GM19372 (cell line): ENCODE results near the gene IL18R1.
A peak's percentile ranks its signal among the peaks of the same experiment; 100 is the strongest.

Experiments
- ATAC-seq: cut with Tn5 transposase; IDR thresholded peaks from one replicate; pipeline ENCODE4 v1.9.1; 2021; ENCODE audit warnings: mild to moderate bottlenecking, low read depth, moderate library complexity; ENCODE audit not compliant: unreplicated experiment

The IL18R1 gene

DNA sequence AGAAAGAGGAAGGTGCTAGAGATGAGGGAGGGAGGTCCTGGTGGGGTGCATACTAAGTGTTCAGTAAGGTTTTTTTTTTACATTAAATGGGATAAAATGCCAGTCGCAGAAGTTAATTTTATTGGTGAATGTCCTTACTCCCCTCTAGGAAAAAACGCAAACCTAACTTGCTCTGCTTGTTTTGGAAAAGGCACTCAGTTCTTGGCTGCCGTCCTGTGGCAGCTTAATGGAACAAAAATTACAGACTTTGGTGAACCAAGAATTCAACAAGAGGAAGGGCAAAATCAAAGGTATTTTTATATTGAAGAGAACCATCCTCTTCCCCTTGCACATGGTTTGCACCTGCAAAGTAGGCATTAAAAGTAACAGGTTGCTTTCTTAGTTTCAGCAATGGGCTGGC, 12.7 kb upstream of the IL18R1 start:
- no peak for ATAC-seq

GRCh38 chr2:102344397-102344796, 11.2 kb upstream of the IL18R1 start:
- no peak for ATAC-seq

DNA sequence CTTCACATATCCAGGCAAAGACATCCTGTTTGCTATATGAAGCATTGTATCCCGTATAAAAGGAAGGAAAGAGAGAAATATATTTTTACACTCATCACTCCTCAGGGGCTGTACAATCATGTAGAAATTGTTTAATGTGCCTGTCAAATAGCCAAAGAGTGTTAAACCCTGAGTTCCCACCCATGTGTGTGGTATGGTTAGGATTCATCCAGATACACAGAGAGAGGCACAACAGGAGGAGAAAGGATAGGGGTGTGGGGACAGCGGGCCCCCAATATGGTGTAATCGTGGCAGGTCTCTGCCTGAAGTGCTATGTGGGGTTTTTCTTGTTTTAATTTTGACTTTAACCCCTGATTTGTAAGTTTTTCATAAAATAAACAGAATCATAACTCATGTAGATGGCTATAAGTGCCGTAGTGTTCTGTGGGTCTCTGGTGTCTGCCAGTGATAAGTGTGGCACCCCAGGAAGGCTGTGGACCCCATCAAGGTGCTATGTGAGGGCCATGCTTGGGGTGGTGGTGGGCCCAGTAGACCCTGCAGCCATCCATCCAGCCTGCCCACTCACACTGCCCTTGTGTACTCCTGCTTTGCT, 10.2 kb upstream of the IL18R1 start:
- no peak for ATAC-seq

GRCh38 chr2:102346381-102347130, 9.0 kb upstream of the IL18R1 start:
- no peak for ATAC-seq

DNA sequence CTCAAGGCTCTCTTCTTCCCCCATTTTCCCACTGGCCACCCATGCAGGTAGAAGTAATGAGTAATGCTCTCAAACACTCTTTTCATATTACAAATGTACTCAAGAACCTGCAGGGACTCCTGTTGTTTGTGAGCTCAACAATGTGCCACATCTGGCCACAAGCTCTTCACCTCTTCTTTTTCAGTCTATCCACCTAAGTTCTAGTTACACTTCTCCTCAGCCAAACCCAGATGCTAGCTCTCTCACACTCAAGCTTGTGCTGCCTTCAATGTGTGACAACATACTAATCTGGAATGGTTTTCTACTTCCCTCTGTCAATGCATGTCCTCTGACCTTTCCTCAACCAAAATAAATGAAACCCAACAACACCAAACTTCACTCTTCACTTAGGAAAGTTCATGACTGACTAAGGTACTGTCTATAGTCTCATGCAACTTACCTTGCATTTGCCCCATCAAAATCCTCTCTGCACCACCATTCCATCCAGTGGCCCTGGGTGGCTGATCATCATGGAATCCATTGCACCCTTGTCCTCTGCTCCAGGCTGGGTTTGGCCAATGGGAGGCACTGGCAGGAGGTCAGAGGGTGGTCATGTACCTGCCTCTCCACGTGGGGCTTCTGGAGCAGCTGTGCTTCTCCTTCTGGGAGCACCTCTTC, 5.3 kb upstream of the IL18R1 start:
- no peak for ATAC-seq

DNA sequence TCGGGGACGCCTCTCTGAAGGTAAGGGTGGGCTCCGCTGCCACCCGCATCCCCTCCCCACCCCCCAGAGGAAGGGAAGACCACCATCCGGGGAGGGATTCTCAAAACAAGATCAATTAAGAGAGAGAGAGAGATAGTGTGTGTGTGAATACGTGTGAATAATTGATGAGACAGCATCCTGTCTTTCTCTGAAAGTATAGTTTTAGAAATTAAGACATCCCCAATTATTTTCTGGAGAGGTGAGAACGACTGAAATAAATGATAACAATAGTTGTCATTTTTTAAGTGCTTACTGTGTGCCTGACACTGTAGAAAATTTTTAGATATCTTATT, 751 bp downstream of the IL18R1 start:
- ATAC-seq, result peak; percentile 2

DNA sequence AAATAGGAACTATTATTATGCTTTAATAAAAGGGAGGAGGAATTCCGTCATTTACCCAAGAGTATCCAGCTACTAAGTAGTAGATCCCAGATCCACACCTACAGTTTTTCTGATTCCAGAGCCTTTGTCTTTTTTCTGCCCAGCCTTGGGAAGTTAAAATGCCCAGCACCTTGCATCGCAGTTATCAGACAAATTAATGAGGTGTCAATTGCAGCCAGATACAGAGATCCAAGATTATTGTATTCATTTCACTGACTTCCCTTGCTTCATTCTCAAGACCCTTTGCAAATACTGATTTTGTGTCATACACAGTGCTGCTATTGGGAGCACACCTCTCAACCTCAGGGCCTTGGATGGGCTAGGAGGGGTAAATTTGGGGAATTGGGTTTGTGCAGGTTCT, 1.1 kb downstream of the IL18R1 start:
- ATAC-seq, result no peak

DNA sequence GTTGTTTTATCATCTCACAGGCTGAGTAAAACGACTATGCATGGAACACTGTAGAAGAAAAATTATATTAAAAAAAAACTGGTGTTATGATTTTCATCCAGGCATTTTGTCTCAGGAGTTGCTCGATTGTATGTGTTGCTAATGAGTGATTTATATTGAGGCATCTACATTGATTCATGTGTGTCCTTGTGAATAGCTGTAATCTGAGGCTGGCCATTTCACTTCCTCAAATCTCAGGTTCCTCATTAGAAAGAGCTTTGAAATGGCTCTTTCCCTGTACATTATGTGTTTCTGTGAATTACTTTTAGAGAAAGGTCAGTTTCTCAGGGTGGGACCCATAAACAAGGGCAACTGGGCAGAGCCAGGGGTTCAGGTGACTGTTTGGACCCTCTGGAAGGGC, 2.3 kb downstream of the IL18R1 start:
- peak; percentile 38 for ATAC-seq

DNA sequence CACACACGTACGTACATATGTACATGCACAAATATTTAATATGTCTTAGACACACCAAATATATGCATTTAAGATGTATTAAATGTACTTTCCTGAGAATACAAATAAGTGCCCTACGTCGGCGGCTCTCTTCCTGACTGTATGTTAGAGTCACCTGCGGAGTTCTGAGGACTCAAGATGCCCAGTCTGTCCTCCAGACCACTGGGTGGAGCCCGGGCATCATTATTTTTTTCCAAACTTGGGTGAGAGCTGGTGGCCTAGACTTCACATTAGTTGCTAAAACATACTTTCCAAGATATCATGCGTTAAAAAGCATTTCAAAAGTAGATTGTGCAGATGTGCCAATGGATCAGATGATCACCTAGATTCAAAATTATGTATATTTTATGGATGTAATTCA, 2.9 kb downstream of the IL18R1 start:
- no peak for ATAC-seq

- ATAC-seq, result no peak
Measured at GRCh38 chr2:102359527-102359926, 3.9 kb downstream of the IL18R1 start.

- no peak for ATAC-seq
Measured at GRCh38 chr2:102361632-102362241, 6.1 kb downstream of the IL18R1 start.

DNA sequence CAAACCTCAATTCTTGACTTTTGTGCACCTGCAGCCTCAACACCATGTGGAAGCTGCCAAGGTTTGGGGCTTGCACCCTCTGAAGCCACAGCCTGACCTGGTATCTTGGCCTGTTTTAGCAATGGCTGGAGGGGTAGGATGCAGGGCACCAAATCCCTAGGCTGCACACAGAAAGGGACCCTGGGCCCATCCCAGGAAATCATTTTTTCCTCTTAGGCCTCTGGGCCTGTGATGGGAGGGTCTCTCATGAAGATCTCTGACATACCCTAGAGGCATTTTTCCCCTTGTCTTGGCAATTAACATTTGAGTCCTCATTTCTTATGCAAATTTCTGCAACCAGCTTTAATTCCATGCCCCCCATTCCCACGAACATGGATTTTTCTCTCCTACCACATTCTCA, 10.2 kb downstream of the IL18R1 start:
- ATAC-seq, result no peak

DNA sequence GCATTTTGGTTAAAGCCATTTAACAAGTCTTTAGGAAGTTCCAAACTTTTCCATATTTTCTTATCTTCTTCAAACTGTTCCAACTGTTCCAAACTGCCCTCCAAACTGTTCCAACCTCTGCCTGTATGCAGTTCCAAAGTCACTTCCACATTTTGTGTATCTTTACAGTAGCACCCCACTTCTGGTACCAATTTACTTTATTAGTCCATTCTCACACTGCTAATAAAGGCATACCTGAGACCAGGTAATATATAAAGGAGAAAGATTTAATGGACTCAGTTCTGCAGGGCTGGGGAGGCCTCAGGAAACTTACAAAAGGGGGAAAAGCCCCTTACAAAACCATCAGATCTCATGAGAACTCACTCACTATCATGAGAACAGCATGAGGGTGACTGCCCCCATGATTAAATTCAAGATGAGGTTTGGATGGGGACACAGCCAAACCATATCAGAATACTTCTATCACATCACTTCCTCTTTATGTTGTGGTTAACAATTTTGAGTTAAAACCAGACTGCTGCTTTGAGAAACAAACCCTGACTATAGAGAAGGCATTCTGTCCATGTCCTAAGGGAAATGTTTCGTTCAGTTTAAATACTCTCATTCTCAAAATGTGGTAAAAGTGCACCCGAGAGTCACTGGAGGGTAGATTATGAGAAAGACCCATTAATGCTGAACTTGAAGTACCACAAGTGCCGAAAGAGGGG, 11.0 kb downstream of the IL18R1 start:
- ATAC-seq, result peak; percentile 60

DNA sequence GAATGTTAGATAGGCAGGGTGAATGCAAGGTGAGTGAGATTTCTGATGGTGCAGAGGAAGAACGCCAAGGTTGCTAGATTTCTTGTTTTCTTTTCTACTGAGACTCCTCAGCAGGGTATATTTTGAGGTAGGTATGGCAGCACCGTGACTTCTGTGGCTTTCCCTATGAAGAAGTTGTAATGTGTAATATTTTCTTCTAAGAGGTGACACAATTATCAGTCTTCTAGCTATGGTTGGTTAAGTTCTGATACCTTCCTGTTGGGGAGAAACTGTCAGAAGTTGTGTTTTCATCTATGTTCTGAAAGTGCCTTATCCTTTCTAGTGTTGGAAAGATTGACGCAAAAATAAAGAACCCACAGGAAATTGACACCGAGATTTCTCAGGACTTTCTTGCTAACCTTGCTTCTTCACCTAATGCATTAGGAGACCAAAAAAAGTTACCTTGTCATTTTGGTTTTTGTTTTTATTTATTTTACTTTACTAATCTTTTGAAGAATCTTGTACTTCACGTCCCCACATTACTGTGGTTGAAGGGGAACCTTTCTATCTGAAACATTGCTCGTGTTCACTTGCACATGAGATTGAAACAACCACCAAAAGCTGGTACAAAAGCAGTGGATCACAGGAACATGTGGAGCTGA, 11.9 kb downstream of the IL18R1 start:
- ATAC-seq, result peak; percentile 61

DNA sequence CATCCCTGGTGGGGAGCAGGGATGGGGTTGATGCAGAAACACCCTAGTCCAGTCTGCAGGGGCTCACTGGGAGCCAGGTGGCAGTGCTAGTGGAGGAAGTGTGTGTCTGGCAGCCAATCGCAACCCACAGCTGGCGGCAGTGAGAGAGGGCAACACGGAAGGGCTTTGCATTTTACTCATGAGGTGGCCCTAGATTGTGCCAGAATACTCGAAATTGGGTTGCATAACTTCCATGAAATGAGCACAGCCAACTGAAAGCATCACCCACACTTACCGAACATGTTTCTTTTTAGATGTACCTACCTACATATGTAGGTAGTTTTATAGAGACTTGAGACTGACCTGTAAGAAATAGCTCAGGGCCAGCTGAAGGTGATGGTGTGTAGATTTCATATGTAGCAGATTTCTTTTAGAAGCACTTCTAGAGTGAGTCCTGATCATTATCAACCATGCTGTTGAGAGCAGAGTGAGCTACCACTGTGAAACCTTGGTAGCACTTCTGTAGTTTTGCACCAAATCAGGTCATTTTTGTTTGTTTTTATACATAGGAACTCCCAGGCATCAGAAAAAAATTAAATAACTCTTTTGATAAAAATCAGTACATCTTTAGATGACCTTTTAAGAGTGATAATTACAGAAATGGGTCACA, 13.0 kb downstream of the IL18R1 start:
- ATAC-seq, result no peak

DNA sequence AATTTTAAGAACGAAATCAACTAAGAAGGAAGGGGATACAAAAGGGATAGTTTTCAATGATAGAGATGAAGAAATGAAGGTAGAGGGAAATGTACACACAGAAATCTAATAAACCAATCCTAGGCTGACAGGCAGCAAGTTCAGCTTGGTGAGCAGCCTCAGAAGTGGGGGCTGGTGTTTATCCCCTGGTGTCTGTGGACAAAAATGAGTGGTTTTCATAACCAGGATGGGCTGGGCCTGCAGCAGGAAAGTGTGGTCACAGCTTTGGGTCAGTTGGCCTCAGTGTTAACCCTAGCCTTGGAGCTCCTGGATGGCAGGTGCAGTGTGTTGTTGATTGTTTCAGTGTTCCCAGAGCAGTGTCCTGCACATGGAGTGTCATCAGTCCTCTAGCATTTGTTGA, 14.3 kb downstream of the IL18R1 start:
- no peak for ATAC-seq

DNA sequence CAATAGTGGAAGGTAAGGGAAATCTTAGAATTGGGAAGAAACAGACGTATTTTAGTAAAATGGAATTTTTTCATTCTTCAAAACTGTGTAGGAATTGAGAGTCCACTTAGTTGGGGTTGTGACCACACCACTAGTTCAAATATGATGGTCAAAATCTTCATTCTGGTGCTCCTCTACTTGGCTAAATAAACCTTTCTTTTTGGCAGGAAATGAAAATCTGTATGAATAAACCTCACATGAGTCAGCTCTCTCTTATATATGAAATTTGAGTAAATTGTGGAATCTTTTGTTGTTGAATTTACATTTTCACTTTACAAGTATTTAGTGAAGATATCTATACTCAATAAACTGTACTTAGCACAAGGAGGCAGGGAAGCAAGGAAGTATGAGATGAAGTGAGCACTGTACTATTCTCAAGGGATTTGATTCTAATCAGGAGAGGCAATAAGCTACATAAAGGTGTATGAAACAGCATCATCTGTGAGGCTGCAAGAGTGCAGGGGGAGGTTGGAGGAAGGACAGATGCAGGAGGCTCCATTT, 20.5 kb downstream of the IL18R1 start:
- ATAC-seq, result no peak

DNA sequence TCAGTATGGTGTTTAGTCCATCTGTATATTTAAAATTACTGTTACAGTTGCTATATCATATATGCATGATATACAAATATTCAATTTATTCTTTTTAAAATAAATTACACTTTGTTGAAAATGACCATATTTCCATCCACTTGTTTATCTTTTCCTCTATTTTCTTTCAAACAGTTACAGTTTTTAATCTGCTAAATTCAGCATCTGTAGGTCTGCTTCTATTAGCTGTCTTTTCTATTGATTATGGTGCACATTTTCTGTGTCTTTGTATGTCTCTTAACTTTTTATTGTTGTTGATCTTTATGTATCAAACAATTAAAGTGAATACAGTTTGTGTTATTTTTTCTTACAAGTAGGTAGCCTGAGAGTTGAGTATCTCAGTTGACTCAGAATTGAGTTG, 28.1 kb downstream of the IL18R1 start:
- no peak for ATAC-seq

GRCh38 chr2:102385522-102385921, 29.9 kb downstream of the IL18R1 start:
- no peak for ATAC-seq

DNA sequence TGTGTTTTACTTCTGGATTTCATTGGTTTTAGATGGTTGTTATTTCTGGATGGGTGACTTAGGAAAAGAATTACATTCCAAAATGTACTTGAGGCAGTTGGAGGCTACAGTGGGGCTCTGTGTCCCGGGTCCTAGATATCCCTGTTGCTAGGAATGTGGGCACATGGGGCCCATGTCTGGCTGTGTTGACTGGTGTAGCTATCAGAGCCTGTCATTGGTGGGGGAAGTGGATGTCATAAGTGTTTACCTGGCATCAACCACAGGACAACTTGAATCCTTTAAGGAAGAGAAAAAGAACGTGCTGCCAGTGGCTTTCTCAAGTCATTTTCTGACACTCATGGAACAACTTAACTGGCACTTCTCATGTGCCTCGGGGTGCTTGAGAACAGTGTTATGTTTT, 30.4 kb downstream of the IL18R1 start:
- ATAC-seq, result no peak
